Activated gamma-delta T cell treated with anti-CD3 and anti-CD28 coated beads, Interleukin-2, amount 50 U/mL, for 16 hours (primary cell): ENCODE measurements around the gene CHST11.

Experiments used
- DNase-seq: peaks from one replicate; pipeline ENCODE4 v3.0.0-alpha.2; 2020; ENCODE audit warnings: low read depth

CHST11 gene

DNA sequence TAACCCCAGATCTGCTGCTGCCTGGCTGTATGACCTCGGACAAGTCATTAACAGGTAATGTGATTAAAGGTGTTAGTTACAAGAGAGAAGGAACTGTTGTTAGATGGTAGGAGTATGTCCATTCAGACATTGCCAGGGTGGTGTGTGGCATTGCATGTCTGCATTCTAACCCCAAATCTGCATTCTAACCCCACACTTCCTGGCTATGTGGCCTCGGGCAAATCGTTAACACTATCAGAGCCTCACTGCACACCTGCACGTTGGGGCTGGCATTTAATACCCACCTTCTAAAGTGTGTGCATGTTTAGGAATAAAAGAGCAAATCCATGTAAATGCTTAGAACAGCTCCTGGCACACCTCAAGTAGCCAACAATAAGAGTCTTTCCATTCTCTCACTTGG, 46.4 kb downstream of the CHST11 start:
- no peak for DNase-seq

DNA sequence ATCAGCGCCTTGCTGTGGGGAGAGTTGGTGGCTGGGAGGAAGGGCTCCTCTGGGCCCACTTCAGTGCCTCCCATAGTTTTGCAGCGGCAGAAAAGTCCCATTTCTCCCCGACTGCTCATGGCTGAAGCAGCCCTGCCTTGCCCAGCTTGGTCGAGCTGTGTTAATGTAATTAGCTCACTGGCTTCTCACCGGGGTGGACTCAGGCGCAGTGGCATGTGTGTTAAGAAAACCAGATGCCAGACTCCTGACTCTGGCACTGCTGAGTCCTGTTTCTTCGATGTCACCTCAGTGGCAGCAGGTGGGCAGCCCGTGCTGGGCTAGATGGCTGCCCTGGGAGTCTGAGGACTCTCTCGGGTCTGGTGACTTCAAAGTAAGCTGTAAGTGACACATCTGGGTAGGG, 47.4 kb downstream of the CHST11 start:
- no peak for DNase-seq

DNA sequence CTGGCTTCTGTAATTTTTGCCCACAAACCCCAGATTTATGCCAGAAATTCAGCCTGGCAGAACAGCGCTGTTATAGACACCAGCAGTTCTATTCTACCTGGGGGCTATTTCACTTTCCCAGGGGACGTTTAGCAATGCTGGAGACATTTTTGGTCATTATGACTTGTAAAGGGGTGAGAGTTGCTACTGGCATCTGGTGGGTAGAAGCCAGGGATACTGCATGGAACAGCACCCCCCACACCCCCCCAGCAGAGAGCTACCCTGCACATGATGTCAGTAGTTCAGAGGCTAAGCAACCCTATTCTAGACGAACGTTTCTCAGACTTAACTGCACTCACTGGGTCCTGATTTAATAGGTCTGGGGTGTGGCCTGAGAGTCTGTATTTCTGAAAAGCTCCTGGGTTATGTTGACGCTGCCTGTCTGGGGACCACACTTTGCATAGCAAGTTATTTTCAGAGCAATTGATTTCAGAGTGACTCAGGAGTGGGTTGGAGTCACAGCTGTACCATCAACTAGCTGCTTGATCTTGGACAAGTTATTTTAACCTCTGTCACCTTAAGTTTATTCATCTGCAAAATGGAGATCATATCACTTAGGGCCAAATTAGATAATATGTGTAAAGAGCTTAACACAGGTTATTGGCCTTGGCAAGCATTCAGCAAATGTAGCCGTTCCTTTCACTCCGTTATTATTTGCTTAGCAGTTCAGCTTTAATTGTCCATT, 48.5 kb downstream of the CHST11 start:
- DNase-seq = no peak

DNA sequence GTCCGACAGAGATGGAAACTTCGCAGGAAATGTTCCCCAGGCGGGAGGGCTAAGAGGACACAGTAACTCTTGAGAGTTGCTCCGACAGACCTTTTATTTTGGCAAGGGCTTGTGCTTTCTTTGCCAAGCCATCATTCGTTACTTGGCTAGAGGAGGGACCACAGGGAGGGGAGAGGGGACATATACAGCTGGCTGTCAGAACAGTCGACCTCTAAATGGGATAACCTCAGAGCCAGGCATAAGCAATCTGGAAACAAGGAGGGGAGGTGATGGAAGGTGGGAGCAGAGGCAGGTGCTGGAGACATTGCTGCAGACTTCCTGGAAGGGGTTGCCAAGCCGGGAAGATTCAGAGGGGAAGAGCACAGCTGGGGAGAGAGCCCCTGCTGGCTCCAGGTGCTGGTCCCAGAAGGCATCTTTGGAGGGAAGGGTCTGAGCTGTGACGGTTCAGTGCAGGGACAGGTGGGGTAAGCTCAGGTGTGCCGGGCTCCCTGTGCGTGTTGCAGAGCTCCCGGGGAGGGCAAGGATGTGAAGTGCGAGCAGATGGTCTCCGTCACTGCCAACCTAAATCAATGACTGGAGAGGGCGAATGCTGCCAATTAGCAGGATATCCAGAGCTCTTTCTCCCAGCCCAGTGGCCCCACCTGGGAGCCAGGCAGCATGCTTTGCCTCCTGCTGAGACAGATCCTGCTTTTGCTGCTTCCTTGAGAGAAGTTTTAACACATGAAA, 50.1 kb downstream of the CHST11 start:
- DNase-seq = no peak

DNA sequence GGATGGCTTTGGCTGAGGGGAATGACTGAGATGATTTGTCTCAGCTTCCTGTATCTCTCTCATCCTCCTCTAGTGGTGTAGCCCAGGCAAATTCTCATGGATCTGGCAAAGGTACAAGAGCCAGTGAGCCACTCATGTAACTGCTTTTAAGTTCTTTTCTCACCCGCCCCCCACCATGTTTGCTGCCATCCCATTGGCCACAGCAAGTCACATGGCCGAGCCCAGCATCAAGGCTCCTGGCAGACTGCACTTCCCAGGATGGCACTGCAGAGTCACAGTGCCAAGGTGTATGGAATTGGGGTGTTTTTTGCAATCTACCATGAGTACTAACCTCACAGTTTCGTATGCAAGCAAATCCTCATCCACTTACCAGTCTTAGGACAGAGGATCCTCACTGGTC, 50.9 kb downstream of the CHST11 start:
- no peak for DNase-seq

DNA sequence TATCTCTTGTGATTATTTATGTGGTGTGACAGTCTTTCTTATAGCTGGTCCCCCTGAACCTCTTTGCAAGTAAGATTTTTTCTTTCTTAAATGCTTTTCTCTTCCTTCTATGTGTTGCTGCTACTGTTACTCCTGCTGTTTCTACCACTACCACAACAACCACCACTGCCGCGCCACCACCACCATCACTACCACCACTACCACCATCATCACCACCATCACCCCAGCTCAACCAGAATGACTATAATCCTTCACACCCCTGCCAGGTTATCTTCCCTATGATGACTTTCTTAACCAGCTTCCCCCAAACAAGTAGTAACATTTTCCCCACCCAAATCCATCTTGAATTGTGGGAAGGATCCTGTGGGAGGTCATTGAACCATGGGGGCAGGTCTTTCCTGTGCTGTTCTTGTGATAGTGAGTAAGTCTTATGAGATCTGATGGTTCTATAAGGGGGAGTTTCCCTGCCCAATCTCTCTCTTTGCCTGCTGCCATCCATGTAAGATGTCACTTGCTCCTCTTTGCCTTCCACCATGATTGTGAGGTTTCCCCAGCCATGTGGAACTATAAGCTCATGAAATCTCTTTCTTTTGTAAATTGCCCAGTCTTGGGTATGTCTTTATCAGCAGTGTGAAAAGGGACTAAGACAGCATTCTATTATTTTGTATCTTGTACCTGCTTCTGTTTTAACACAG, 52.2 kb downstream of the CHST11 start:
- no peak for DNase-seq

DNA sequence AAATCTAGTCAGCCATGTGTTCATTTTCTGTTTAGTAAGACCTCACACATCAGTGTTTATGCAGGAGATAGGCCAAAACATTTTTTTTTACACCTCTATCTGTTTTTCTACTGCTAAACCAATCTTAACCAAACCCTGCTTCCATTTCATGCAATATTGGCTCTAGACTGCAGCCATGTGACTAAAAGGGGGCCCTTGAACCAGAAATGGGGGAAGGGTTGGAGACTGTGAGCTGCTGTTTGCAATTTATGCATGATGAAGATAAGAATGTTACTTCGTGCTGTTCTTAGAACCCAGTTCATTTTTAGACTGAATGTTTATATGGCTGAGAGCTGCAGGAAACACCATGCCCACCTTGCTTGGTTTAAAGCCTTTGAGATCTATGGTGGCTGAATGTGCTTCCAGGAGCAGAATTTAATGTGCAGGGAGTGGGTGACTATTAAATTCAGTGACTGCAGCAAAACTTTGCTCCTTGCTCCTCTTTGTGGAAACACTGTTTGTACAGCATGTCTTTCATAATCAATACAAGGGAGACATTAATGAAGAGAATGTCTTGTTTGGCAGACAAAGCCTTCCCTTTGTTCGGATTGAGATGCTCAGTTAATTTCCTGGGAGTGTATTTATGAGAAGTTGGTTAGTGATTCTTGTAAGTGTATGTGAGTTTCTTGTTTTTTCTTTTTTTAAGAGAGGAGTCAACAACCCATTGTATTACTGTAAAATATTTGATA, 53.6 kb downstream of the CHST11 start:
- no peak for DNase-seq

DNA sequence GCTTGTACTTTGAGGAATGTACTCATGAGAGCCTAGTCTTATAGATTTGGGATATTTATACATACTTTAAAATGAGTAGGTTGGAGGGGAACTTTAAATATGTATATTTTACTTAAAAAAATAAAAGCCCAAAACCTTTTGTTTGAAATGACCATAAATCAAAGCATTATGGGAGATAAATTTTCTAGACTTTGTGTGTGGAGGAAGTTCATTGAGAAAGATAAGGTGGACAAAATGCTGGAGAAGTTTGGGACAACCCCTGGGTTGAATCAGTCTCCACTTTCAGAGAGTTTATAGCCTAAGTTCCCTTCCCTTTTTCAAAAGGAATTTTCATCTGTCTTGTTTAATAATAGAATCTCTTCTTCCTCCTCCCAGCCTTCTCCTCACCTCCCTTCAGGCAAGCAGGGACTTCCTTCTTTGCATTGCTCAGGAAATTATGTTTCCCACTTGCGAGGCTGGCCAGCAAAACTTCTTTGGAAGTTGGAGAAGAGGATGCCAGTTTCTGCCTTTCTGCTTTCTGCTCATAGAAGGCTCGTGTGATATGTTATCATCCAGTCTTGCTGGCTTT, 54.2 kb downstream of the CHST11 start:
- DNase-seq = no peak

DNA sequence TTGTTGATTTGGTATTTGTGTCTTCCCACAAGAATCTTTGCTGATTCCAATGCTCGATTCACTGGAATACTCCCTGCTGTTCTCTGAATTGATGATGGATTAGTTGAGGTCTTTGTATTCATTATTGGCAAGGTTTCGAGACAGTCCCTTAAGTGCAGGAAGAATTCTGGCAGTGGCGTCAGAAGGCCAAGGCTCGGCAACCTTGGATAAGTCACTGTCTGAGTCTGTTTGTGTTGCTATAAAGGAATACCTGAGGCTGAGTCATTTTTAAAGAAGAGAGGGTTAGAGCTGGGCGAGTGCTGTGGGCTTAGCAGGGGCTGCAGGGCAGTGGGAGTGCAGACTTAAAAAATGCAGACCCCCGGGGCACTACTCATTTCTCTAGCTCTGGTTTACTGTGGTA, 56.9 kb downstream of the CHST11 start:
- DNase-seq = no peak

DNA sequence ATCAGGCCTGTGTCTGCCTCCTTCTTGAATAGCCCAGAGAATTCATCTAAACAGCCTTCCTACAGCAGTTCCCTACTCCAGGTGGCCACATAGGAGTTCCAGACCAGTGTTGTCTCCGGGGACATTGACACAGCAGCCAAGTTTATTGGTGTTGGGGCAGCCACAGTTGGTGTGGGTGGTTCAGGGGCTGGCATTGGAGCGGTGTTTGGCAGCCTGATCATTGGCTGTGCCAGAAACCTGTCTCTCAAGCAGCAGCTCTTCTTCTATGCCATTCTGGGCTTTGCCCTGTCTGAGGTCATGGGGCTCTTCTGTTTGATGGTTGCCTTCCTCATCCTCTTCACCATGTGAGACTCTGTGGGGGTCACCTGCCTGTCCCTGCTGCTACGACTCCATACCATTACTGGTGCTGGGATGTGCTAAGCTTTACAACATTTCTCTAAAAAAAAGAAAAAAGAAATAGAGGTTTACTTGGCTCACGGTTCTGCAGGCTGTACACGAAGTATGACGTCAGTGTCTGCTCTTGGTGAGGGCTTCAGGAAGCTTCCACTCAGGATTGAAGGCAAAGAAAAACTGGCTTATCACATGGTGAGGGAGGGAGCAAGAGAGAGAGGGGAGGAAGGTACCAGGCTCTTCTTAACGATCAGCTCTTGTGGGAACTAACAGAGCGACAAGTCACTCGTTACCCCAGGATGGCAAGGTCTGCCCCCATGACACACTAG, 57.5 kb downstream of the CHST11 start:
- no peak for DNase-seq

DNA sequence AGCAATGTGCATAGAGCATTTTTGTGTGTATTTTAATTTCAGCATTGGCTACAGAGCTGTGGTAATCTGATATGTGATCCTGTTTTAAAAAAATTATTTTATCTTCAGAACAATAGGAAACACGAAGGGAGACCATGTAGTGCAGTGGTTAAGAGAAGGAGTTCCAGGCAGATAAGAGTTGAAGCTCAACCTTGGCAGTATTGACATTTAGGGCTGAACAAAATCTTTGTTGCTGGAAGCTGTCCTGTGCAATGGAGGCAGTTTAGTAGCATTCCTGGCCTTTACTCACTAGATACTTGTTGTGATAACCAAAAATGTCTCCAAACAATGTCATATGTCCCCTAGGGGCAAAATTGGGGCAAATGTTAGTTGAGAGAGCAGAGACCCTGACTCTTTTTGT, 59.2 kb downstream of the CHST11 start:
- DNase-seq = no peak

DNA sequence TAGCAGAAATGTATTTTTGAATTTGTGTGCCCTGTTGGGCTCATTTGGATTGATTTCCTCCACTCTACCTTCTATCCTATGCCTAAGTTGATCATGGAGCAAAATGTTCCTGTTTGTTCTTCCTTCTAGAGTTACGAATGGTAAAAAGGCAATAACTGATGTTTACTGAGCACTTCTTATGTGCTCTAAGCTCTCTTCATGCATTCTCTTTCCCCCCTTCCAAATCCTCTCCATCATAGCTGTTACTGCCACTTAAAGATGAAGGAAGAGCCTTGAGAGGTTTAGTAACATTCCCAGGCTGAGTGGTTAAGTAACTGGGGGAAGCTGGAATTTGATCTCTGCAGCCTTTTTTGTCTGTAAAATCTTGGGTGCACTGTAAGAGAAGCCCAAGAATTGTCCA, 60.1 kb downstream of the CHST11 start:
- no peak for DNase-seq

DNA sequence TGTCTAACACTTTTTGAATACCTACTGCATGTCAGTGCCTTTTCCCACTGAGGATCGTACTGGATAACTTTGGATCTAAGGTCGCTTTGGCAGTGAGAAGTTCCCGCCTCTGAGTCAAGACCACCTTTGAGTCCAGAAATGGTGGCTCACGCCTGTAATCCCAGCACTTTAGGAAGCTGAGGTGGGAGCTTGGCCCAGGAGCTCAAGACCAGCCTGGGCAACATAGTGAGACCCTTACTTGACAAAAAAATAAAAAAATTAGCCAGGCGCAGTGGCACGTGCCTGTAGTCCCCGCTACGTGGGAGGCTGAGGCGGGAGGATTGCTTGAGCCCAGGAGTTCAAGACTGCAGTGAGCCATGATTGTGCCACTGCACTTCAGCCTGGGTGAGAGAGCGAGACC, 61.1 kb downstream of the CHST11 start:
- no peak for DNase-seq

DNA sequence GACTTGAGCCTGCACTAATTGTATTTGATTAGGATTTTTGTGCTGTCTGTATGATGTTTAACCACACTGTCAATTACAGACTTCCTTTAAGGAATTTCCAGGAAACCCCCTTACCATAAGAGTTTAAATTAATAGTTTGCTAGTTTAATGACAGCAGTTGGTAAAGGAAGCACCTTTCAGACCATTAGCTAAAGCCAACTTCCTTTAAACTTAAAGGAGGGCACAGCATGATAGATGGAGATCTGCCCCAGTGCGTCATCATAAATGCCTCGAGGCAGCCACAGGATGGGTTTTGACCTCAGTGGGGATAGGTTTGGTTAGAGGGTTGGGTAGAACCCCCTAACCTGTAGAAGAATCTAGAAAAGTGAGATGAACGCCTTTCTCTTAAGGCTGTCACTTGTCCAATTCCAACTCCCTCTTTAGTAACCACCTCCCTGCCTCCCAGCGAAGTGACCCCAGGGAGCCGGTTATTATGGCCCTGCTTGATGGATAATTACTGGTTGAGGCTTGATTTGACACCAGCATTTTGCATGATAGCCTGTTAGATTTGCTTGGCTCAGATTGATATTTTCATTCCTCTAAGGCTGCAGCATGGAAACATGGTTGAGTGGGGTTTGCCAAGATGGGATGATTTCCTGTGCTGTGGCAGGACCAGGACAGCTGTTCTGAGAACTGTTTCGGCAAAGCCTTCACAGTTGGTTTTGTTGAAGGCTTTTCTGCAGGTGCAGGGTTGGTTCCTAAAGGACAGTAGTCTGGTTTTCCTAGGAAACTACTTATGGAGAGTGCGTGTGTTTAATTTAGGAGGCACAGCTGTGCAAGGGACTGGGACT, 62.7 kb downstream of the CHST11 start:
- peak; percentile 34 for DNase-seq

DNA sequence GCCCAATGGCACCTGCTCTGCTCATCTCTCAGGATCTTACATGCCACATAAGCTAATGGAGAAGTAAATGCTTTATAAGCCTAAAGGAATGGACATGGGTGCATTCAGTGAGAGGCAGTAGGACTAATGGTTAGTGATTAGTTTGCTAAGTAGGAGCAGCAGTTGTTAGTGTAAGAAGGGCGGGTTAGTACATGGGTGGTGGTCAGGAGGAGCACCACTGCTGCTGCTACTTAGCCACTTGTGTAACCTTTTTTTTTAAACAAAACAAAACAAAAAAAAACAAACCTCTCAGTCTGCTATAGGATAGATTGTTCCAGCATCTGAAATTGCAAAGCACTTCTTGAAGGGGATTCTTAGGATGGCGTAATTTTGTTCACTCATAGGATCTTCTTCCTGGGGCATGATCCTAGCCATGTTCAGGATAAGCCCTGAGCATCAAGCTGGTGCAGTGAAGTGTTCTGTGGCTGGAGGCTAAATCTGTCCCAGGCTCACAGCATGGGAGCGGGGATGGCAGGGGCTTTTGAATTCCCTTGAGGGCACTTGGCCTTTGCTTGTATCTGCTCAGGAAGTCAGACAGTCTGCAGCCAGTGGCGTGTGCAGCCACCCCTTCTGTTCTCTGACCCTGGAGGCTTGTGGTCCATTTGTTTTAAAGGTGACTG, 63.6 kb downstream of the CHST11 start:
- no peak for DNase-seq

DNA sequence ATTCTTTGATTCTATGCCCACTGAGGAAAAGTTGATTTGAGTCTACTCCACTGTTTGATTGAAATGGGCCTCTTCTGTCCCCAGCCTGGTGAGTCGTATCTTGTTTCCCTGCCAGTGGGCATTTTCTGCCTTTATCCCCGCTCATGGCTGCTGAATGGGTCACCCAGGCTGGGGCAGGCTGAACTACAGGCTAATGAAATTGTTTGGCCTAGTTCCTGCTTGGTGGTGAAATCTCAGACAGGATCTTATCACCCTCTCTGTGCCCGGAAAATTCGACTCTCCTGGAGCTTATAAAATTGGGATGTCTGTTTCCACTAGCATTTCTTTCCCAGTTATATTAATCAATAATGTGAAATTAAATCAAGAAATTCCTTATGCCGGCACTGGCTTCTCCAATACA, 65.0 kb downstream of the CHST11 start:
- no peak for DNase-seq

DNA sequence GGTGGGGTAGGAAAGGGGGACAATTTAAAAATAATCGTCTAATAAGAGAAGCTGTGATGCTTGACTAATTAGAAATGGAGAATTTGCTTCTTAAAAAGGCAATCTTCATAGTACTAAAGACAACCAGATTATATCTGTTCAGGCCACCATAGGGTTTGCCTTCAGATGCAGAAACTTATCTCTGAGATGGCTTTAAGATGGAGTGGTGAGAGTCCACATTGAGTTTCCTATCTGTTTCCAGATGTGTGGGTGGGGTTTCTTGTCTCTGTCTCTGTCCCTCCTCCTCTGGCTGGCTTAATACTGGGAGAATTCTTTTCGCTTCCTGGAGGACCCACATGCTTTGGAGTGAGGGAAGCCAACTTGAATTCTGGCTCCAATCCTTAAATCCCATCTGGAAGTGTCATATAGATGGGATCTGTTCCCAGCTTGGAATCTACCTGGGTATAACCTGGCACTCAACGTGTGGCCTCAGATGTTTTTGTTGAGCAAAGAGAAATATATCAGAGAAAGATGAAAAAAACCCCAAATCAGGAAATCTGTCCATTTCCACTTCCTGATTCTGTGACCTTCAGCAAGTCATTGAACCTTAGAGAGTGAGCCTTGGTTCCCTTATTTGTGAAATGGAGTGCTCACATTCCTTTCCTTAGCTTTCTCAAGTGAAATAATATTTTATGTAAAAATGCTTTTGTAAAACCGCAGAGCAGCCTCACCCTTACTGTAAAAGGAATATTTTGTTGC, 66.4 kb downstream of the CHST11 start:
- no peak for DNase-seq

DNA sequence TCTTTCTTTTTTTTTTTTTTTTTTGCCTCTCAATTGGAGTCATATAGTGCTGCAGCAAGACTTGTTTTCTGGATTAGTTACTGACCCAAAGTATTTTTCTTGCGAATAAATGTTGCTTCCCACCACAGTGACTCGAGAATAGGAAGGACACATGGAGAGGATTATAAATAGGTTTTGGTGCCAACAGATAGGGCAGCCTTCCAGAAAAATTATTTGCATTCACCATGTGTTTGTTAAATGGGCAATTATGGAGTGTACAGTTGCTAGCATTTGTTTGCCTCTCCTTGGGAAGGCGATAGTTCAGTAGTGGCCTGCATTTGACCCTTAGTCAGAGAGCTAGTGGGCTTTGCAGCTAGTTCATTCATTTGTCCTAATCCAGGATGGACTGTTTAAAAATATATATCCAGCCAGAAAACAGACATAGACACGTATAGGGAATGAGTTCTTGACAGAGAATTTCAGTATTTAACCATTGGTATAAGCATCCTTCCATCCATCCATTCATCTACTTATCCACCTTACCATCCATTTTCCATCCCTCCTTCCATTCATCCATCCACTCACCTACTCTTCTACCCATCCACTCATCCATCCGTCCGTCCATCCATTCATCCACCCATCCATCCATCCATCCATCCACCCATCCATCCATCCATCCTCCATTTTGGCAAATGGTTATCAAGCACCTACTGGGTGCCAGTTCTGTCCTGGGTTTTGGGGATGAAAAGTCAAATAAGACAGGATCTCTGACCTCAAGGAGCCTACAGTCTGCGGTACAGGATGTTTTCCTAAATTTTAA, 67.5 kb downstream of the CHST11 start:
- DNase-seq = no peak

DNA sequence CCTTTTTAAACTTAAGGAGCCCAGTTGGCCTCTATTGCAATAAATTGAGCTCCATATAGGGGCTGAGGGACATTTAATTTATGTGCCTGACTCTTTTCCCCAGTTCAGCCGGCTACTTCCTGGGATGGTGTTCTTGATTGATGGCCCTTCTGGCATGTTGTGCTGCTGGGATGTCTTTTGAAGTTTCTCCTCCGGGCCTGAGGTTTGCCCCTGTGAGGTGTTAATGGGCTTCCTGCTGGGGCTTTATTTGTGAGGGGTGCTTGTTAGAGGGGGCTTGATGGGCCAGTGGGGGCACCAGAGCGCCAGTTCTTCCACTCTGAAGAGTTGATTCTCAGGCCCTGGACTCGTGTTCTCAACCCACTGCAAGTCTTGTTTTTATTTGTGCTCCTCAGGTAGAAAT, 69.6 kb downstream of the CHST11 start:
- no peak for DNase-seq
